A549 (cell line): Measurements from ENCODE around the gene ZFPM1.

Experiments
- CTCF ChIP-seq: fragments of >200 bp; sonication (Bioruptor Twin); formaldehyde crosslinking; IDR thresholded peaks from 3 replicates; pipeline ENCODE4 v1.5.1; 2016
- EHF ChIP-seq: fragments of 250-450 bp; sonication (Bioruptor Pico); IDR thresholded peaks from 2 replicates; pipeline ENCODE4 v1.5.0; 2020; ENCODE audit warnings: mild to moderate bottlenecking
- ELK1 ChIP-seq: fragments of 150-350 bp; IDR thresholded peaks from 2 replicates; pipeline ENCODE4 v1.6.1; 2014; ENCODE audit warnings: low read depth, mild to moderate bottlenecking, low read length
- JUNB ChIP-seq: fragments of >200 bp; sonication (Bioruptor Twin); formaldehyde crosslinking; IDR thresholded peaks from 2 replicates; pipeline ENCODE4 v1.6.1; 2016
- POLR2A ChIP-seq: IDR thresholded peaks from 2 replicates; pipeline ENCODE4 v1.6.1; 2012; ENCODE audit warnings: mild to moderate bottlenecking, low read length
- SMC3 ChIP-seq: fragments of >200 bp; sonication (Bioruptor Twin); formaldehyde crosslinking; IDR thresholded peaks from 3 replicates; pipeline ENCODE4 v1.6.1; 2018; ENCODE audit warnings: inconsistent platforms
- TF ChIP-seq, protein P1 (sequence below): IDR thresholded peaks from 2 replicates; pipeline ENCODE4 v1.6.1; 2012

DNA sequence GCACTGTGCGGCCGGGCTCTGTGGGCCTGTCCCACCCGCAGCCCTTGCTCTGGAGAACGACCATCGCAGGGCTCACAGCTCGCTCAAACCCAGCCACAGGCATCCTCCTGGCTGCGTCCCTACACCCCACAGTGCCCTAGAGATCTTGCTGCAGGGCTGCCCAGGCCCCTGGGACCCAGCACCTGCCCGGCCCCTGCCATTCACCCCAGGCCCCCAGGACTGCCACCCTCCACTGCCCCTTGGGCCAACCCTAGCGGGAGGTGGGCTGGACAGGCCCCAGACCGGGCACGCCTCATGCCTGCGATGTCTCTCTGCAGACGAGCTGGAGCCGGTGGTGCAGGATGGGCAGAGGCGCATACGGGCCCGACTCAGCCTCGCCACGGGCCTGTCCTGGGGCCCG is 61.0 kb downstream of the ZFPM1 start:
- TF ChIP-seq, protein P1, sequence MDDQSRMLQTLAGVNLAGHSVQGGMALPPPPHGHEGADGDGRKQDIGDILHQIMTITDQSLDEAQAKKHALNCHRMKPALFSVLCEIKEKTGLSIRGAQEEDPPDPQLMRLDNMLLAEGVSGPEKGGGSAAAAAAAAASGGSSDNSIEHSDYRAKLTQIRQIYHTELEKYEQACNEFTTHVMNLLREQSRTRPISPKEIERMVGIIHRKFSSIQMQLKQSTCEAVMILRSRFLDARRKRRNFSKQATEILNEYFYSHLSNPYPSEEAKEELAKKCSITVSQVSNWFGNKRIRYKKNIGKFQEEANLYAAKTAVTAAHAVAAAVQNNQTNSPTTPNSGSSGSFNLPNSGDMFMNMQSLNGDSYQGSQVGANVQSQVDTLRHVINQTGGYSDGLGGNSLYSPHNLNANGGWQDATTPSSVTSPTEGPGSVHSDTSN = no peak
- no peak for TF ChIP-seq POLR2A
- no peak for TF ChIP-seq EHF (CRISPR knock-in tag)
- no peak for TF ChIP-seq SMC3
- no peak for TF ChIP-seq JUNB
- TF ChIP-seq ELK1 = no peak
- no peak for TF ChIP-seq CTCF
